Neural progenitor cell (in vitro differentiated cells): ENCODE results near the gene HOXD12. TPM values are rescaled to one million over a fixed set of nuclear protein-coding genes. Genes with fewer than 3 reads are reported as not detected.

Source experiments
- DNase-seq: peaks from one replicate; pipeline ENCODE4 v3.0.0-alpha.2; 2016; ENCODE audit warnings: low spot score
- H2AFZ ChIP-seq: fragments of 200-600 bp; sonication (generic); replicated peaks from 2 replicates; pipeline ENCODE4 v1.6.1; 2016; ENCODE audit warnings: antibody characterized with exemption
- H3F3A ChIP-seq: fragments of 200-600 bp; sonication (generic); 2 replicates; pipeline ENCODE4 v1.6.1; 2016; ENCODE audit warnings: antibody characterized with exemption, low read depth
- H3K27ac ChIP-seq: fragments of 200-600 bp; sonication (generic); 2 replicates; pipeline ENCODE4 v1.5.1; 2016; ENCODE audit warnings: mild to moderate bottlenecking
- H3K27me3 ChIP-seq: fragments of 200-600 bp; sonication (generic); 2 replicates; pipeline ENCODE4 v1.6.1; 2016; ENCODE audit warnings: mild to moderate bottlenecking, moderate library complexity
- H3K36me3 ChIP-seq: fragments of 200-600 bp; sonication (generic); 2 replicates; pipeline ENCODE4 v1.5.1; 2016
- H3K4me1 ChIP-seq: fragments of 200-600 bp; sonication (generic); 2 replicates; pipeline ENCODE4 v1.6.1; 2016; ENCODE audit warnings: mixed run types
- H3K4me2 ChIP-seq: fragments of 200-600 bp; sonication (generic); 2 replicates; pipeline ENCODE4 v1.6.1; 2016
- H3K4me3 ChIP-seq: fragments of 200-600 bp; sonication (generic); 2 replicates; pipeline ENCODE4 v1.5.1; 2016
- H3K79me2 ChIP-seq: fragments of 200-600 bp; sonication (generic); 2 replicates; pipeline ENCODE4 v1.6.1; 2016; ENCODE audit warnings: low read depth
- H3K9ac ChIP-seq: fragments of 200-600 bp; sonication (generic); 2 replicates; pipeline ENCODE4 v1.6.1; 2016
- H3K9me3 ChIP-seq: fragments of 200-600 bp; sonication (generic); 2 replicates; pipeline ENCODE4 v1.5.1; 2016; ENCODE audit warnings: low read depth
- H4K20me1 ChIP-seq: fragments of 200-600 bp; sonication (generic); 2 replicates; pipeline ENCODE4 v1.6.1; 2016; ENCODE audit warnings: low read depth
- H3K27ac Mint-ChIP-seq: 3 replicates; pipeline ENCODE4 v1.8.0; 2021; ENCODE audit warnings: mixed read lengths
- H3K27me3 Mint-ChIP-seq: 2 replicates; pipeline ENCODE4 v1.8.0; 2022; ENCODE audit warnings: low read depth, mild to moderate bottlenecking, inconsistent platforms, moderate library complexity, mixed read lengths; ENCODE audit not compliant: insufficient read depth
- H3K36me3 Mint-ChIP-seq: 3 replicates; pipeline ENCODE4 v1.8.0; 2021; ENCODE audit warnings: mixed read lengths
- H3K4me1 Mint-ChIP-seq: 3 replicates; pipeline ENCODE4 v1.8.0; 2021; ENCODE audit warnings: mixed read lengths
- H3K4me3 Mint-ChIP-seq: 3 replicates; pipeline ENCODE4 v1.8.0; 2021; ENCODE audit warnings: mild to moderate bottlenecking, moderate library complexity, mixed read lengths
- H3K9me3 Mint-ChIP-seq: 3 replicates; pipeline ENCODE4 v1.8.0; 2020; ENCODE audit warnings: mixed read lengths
- EZH2 ChIP-seq: fragments of 200-600 bp; sonication (generic); IDR thresholded peaks from 2 replicates; pipeline ENCODE4 v1.6.1; 2017; ENCODE audit warnings: antibody characterized with exemption, mild to moderate bottlenecking, moderate library complexity
- EZH2phosphoT487 ChIP-seq: fragments of 200-600 bp; sonication (generic); IDR thresholded peaks from 2 replicates; pipeline ENCODE4 v1.6.1; 2017; ENCODE audit warnings: antibody characterized with exemption
- total RNA-seq: library from RNA; depleted of rRNA; stranded (reverse); fragments of >200 nt; gene quantifications from 2 replicates; pipeline ENCODE4 v1.2.3, GENCODE V29; 2015; ENCODE audit warnings: low replicate concordance
- TF ChIP-seq, protein P1 (sequence below): fragments of 200-600 bp; sonication (generic); IDR thresholded peaks from 2 replicates; pipeline ENCODE4 v1.5.1; 2017; ENCODE audit warnings: antibody characterized with exemption, mild to moderate bottlenecking

The HOXD12 gene
- total RNA-seq, 1 donor from 2014 or later, result not detected

GRCh38 chr2:176094349-176094748 lies 5.2 kb upstream of the HOXD12 start:
- Mint-ChIP-seq H3K4me3 (no peak overlapping the region), H3K27ac (no peak overlapping the region), H3K27me3 (peaks cover 90% of the 10 kb centered on the region), H3K36me3 (no peaks in the 10 kb centered on the region), H3K9me3 (peaks cover 6% of the 10 kb centered on the region), H3K4me1 (peaks cover 10% of the 10 kb centered on the region)
- peaks cover 94% of the 10 kb centered on the region for H4K20me1 ChIP-seq
- no peaks in the 10 kb centered on the region for H3K9me3 ChIP-seq
- no peak for TF ChIP-seq EZH2phosphoT487
- no peak for TF ChIP-seq EZH2
- TF ChIP-seq, protein P1, sequence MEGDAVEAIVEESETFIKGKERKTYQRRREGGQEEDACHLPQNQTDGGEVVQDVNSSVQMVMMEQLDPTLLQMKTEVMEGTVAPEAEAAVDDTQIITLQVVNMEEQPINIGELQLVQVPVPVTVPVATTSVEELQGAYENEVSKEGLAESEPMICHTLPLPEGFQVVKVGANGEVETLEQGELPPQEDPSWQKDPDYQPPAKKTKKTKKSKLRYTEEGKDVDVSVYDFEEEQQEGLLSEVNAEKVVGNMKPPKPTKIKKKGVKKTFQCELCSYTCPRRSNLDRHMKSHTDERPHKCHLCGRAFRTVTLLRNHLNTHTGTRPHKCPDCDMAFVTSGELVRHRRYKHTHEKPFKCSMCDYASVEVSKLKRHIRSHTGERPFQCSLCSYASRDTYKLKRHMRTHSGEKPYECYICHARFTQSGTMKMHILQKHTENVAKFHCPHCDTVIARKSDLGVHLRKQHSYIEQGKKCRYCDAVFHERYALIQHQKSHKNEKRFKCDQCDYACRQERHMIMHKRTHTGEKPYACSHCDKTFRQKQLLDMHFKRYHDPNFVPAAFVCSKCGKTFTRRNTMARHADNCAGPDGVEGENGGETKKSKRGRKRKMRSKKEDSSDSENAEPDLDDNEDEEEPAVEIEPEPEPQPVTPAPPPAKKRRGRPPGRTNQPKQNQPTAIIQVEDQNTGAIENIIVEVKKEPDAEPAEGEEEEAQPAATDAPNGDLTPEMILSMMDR, result no peak
- H3K27me3 ChIP-seq, result peaks cover 100% of the 10 kb centered on the region
- H3K9ac ChIP-seq, result no peak overlapping the region
- no peaks in the 10 kb centered on the region for H3K36me3 ChIP-seq
- no peak overlapping the region for H2AFZ ChIP-seq
- no peak for DNase-seq
- H3K4me3 ChIP-seq, result no peak overlapping the region
- no peaks in the 10 kb centered on the region for H3K4me1 ChIP-seq
- no peaks in the 10 kb centered on the region for H3F3A ChIP-seq
- no peak overlapping the region for H3K4me2 ChIP-seq
- no peaks in the 10 kb centered on the region for H3K79me2 ChIP-seq
- no peak overlapping the region for H3K27ac ChIP-seq

DNA sequence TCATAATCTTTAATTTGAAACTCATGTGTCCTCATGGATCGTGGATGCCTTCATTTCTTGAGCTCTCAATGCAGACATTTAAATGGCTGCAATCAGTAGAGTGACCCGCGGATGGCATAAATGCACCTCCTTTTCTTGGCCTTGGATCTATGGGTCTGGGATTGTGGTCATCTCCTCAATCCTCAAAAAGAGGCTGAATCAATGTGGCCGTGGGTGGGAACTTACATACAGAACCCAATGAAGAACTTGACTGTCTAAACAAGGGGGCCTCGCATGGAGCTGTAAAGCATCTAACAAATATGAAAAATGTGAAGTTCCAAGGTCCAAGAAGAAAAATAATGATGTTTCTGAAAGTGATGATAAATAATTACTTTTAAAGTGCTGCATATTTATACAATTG lies 4.2 kb upstream of the HOXD12 start:
- H3K27me3 Mint-ChIP-seq, result peaks cover 88% of the 10 kb centered on the region
- Histone ChIP-seq H3K9me3 (no peaks in the 10 kb centered on the region), H3K27ac (no peak overlapping the region), H3K27me3 (peaks cover 100% of the 10 kb centered on the region), H3K4me1 (no peaks in the 10 kb centered on the region), H4K20me1 (peaks cover 93% of the 10 kb centered on the region), H3F3A (no peaks in the 10 kb centered on the region), H3K4me2 (no peak overlapping the region), H3K4me3 (no peak overlapping the region), H2AFZ (no peak overlapping the region), H3K79me2 (no peaks in the 10 kb centered on the region), H3K36me3 (no peaks in the 10 kb centered on the region), H3K9ac (no peak overlapping the region)
- H3K27ac Mint-ChIP-seq, result no peak overlapping the region
- peaks cover 6% of the 10 kb centered on the region for H3K9me3 Mint-ChIP-seq
- TF ChIP-seq EZH2 (no peak), EZH2phosphoT487 (no peak)
- TF ChIP-seq, protein P1, result no peak
- no peak overlapping the region for H3K4me3 Mint-ChIP-seq
- H3K4me1 Mint-ChIP-seq, result peaks cover 10% of the 10 kb centered on the region
- no peak for DNase-seq
- H3K36me3 Mint-ChIP-seq, result no peaks in the 10 kb centered on the region

GRCh38 chr2:176096243-176096985 lies 3.2 kb upstream of the HOXD12 start:
- Histone ChIP-seq H3K79me2 (no peaks in the 10 kb centered on the region), H3K36me3 (no peaks in the 10 kb centered on the region), H4K20me1 (peaks cover 93% of the 10 kb centered on the region), H3K27me3 (peaks cover 100% of the 10 kb centered on the region), H3K9ac (no peak overlapping the region), H3K4me2 (no peak overlapping the region), H3K27ac (no peak overlapping the region), H3F3A (no peaks in the 10 kb centered on the region), H2AFZ (no peak overlapping the region), H3K4me3 (no peak overlapping the region), H3K9me3 (no peaks in the 10 kb centered on the region), H3K4me1 (no peaks in the 10 kb centered on the region)
- TF ChIP-seq EZH2phosphoT487 (no peak), EZH2 (peak; percentile 61)
- TF ChIP-seq, protein P1, result no peak
- DNase-seq, result no peak
- H3K4me3 Mint-ChIP-seq, result peak overlapping the region; percentile 57
- H3K27ac Mint-ChIP-seq, result no peak overlapping the region
- H3K4me1 Mint-ChIP-seq, result peaks cover 10% of the 10 kb centered on the region
- peaks cover 90% of the 10 kb centered on the region for H3K27me3 Mint-ChIP-seq
- peaks cover 2% of the 10 kb centered on the region for H3K9me3 Mint-ChIP-seq
- H3K36me3 Mint-ChIP-seq, result no peaks in the 10 kb centered on the region
